ENCODE results near the gene GHDC.
"Not testable (repeated sequence)": the region's sequence is repeated elsewhere in the genome, so short reads cannot be mapped to it uniquely, and the experiment has no call there.

DNA sequence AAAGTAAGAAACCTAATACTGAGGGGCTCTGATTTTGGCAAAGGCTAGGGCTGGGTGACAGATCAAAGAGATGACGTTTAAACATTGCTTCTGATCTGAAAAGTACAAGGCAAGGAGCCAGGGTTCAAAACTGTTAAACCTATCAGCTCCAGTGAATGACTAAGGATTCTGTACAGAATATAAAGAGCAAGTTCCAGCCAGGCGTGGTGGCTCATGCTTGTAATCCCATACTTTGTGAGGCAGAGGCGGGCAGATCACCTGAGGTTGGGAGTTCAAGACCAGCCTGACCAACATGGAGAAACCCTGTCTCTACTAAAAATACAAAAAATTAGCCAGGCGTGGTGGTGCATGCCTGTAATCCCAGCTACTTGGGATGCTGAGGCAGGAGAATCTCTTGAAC is 46.6 kb upstream of the GHDC start:
- TF ChIP-seq, protein P1, sequence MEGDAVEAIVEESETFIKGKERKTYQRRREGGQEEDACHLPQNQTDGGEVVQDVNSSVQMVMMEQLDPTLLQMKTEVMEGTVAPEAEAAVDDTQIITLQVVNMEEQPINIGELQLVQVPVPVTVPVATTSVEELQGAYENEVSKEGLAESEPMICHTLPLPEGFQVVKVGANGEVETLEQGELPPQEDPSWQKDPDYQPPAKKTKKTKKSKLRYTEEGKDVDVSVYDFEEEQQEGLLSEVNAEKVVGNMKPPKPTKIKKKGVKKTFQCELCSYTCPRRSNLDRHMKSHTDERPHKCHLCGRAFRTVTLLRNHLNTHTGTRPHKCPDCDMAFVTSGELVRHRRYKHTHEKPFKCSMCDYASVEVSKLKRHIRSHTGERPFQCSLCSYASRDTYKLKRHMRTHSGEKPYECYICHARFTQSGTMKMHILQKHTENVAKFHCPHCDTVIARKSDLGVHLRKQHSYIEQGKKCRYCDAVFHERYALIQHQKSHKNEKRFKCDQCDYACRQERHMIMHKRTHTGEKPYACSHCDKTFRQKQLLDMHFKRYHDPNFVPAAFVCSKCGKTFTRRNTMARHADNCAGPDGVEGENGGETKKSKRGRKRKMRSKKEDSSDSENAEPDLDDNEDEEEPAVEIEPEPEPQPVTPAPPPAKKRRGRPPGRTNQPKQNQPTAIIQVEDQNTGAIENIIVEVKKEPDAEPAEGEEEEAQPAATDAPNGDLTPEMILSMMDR (IDR thresholded peaks at IDR 0.05; ENCODE audit: control extremely low read depth in 1 of 3, insufficient read depth in 1 of 3, low read depth in 1 of 3, low read length in 3 of 3): not testable (repeated sequence)
- TF ChIP-seq, protein P2, sequence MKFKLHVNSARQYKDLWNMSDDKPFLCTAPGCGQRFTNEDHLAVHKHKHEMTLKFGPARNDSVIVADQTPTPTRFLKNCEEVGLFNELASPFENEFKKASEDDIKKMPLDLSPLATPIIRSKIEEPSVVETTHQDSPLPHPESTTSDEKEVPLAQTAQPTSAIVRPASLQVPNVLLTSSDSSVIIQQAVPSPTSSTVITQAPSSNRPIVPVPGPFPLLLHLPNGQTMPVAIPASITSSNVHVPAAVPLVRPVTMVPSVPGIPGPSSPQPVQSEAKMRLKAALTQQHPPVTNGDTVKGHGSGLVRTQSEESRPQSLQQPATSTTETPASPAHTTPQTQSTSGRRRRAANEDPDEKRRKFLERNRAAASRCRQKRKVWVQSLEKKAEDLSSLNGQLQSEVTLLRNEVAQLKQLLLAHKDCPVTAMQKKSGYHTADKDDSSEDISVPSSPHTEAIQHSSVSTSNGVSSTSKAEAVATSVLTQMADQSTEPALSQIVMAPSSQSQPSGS (IDR thresholded peaks at IDR 0.05; ENCODE audit: low read length): not testable (repeated sequence)
- TF ChIP-seq SIN3A (conservative IDR thresholded peaks at IDR 0.05 in 1 of 2, IDR thresholded peaks at IDR 0.05 in 1 of 2; ENCODE audit: low read depth in 1 of 2, low read length in 2 of 2); GABPA (IDR thresholded peaks at IDR 0.05; ENCODE audit: borderline replicate concordance, insufficient read depth, low read length); CBX5 (IDR thresholded peaks at IDR 0.05; ENCODE audit: low read depth, low read length); EZH2 (IDR thresholded peaks at IDR 0.05; ENCODE audit: low read depth, low read length, severe bottlenecking): not testable (repeated sequence)
- TF ChIP-seq, protein P3, sequence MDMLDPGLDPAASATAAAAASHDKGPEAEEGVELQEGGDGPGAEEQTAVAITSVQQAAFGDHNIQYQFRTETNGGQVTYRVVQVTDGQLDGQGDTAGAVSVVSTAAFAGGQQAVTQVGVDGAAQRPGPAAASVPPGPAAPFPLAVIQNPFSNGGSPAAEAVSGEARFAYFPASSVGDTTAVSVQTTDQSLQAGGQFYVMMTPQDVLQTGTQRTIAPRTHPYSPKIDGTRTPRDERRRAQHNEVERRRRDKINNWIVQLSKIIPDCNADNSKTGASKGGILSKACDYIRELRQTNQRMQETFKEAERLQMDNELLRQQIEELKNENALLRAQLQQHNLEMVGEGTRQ (IDR thresholded peaks at IDR 0.05; ENCODE audit: low read length): not testable (repeated sequence)
